Measurements from ENCODE around the gene PCDHGA2.
A peak's percentile ranks its signal among the peaks of the same experiment; 100 is the strongest.
"Not testable (repeated sequence)": the region's sequence is repeated elsewhere in the genome, so short reads cannot be mapped to it uniquely, and the experiment has no call there.

PCDHGA2 gene

GRCh38 chr5:141328231-141328630 is 10.3 kb upstream of the PCDHGA2 start:
- no peak for TF ChIP-seq PPARA (CRISPR knock-in tag; IDR thresholded peaks at IDR 0.05; ENCODE audit: borderline replicate concordance)
- no peak for ATAC-seq

- TF ChIP-seq ZFP30 (CRISPR knock-in tag; IDR thresholded peaks at IDR 0.05), result no peak
- peak; percentile 75 for ATAC-seq
Observed at GRCh38 chr5:141330299-141331080, 8.1 kb upstream of the PCDHGA2 start, which contains the start of gene PCDHGA1. Gene PCDHGA1, plus strand, starts transcription at chr5:141330514.

- ATAC-seq, result not testable (repeated sequence)
Observed at GRCh38 chr5:141332571-141332970, 6.0 kb upstream of the PCDHGA2 start.

- ATAC-seq, result not testable (repeated sequence)
Observed at GRCh38 chr5:141340781-141341354, 2.3 kb downstream of the PCDHGA2 start.

GRCh38 chr5:141342773-141343172 is 4.2 kb downstream of the PCDHGA2 start:
- TF ChIP-seq ZFP30 (CRISPR knock-in tag; IDR thresholded peaks at IDR 0.05), result no peak
- no peak for TF ChIP-seq ARNTL (CRISPR knock-in tag; IDR thresholded peaks at IDR 0.05; ENCODE audit: borderline replicate concordance, low read depth)
- TF ChIP-seq ZFP3 (CRISPR knock-in tag; IDR thresholded peaks at IDR 0.05), result no peak
- no peak for TF ChIP-seq ZC3H10 (CRISPR knock-in tag; IDR thresholded peaks at IDR 0.05)
- TF ChIP-seq ISL1 (CRISPR knock-in tag; IDR thresholded peaks at IDR 0.05), result no peak
- no peak for TF ChIP-seq CREB5 (CRISPR knock-in tag; IDR thresholded peaks at IDR 0.05; ENCODE audit: low read depth)
- no peak for TF ChIP-seq ZNF565 (CRISPR knock-in tag; conservative IDR thresholded peaks at IDR 0.05; ENCODE audit: low read depth)
- TF ChIP-seq OSR1 (CRISPR knock-in tag; IDR thresholded peaks at IDR 0.05), result no peak
- no peak for TF ChIP-seq CSRNP3 (CRISPR knock-in tag; IDR thresholded peaks at IDR 0.05)
- TF ChIP-seq ZNF8 (CRISPR knock-in tag; IDR thresholded peaks at IDR 0.05), result no peak
- TF ChIP-seq ESRRG (CRISPR knock-in tag; IDR thresholded peaks at IDR 0.05), result no peak
- no peak for TF ChIP-seq PATZ1 (CRISPR knock-in tag; IDR thresholded peaks at IDR 0.05; ENCODE audit: borderline replicate concordance)
- no peak for TF ChIP-seq BACH2 (CRISPR knock-in tag; IDR thresholded peaks at IDR 0.05; ENCODE audit: borderline replicate concordance)
- TF ChIP-seq TSHZ2 (CRISPR knock-in tag; IDR thresholded peaks at IDR 0.05), result no peak
- TF ChIP-seq SNAI2 (CRISPR knock-in tag; IDR thresholded peaks at IDR 0.05), result no peak
- no peak for TF ChIP-seq GLIS3 (CRISPR knock-in tag; IDR thresholded peaks at IDR 0.05)
- TF ChIP-seq CSDC2 (CRISPR knock-in tag; IDR thresholded peaks at IDR 0.05), result no peak
- ATAC-seq, result no peak
